Astrocyte (in vitro differentiated cells and primary cell): ENCODE results near the gene TMEM132A. TPM values are rescaled to one million over a fixed set of nuclear protein-coding genes. Genes with fewer than 3 reads are reported as not detected.

Source experiments
- DNase-seq: peaks from one replicate; pipeline ENCODE4 v3.0.0-alpha.2; 2010; ENCODE audit warnings: low read depth
- FAIRE-seq: peaks from 2 replicates; lab custom pipeline; 2011; peaks lifted over from hg19 to GRCh38; lab: Jason Lieb, UNC
- H2AFZ ChIP-seq: 2 replicates; pipeline ENCODE4 v1.6.0; 2012; ENCODE audit warnings: low read depth, low read length, inconsistent platforms
- H3K27ac ChIP-seq: 2 replicates; pipeline ENCODE4 v1.5.1; 2011; ENCODE audit warnings: low read depth, low read length, inconsistent platforms
- H3K27me3 ChIP-seq: 2 replicates; pipeline ENCODE4 v1.6.0; 2011; ENCODE audit warnings: low read length, inconsistent platforms; ENCODE audit not compliant: insufficient read depth
- H3K36me3 ChIP-seq: 2 replicates; pipeline ENCODE4 v1.5.1; 2011; ENCODE audit warnings: low read length, inconsistent platforms; ENCODE audit not compliant: insufficient read depth
- H3K4me1 ChIP-seq: 2 replicates; pipeline ENCODE4 v1.5.1; 2011; ENCODE audit warnings: low read length, inconsistent platforms; ENCODE audit not compliant: insufficient read depth
- H3K4me2 ChIP-seq: 2 replicates; pipeline ENCODE4 v1.6.0; 2012; ENCODE audit warnings: low read length, inconsistent platforms
- H3K4me3 ChIP-seq: 2 replicates; pipeline ENCODE4 v1.5.1; 2011; ENCODE audit warnings: low read depth, mild to moderate bottlenecking, low read length, inconsistent platforms; ENCODE audit not compliant: insufficient read depth
- H3K79me2 ChIP-seq: 2 replicates; pipeline ENCODE4 v1.6.0; 2012; ENCODE audit warnings: mild to moderate bottlenecking, low read length, inconsistent platforms; ENCODE audit not compliant: insufficient read depth
- H3K9ac ChIP-seq: 2 replicates; pipeline ENCODE4 v1.6.0; 2012; ENCODE audit warnings: mild to moderate bottlenecking, low read length, inconsistent platforms
- H3K9me3 ChIP-seq: 2 replicates; pipeline ENCODE4 v1.5.1; 2012; ENCODE audit warnings: low read depth, mild to moderate bottlenecking, low read length, inconsistent platforms; ENCODE audit not compliant: insufficient read depth
- H4K20me1 ChIP-seq: 2 replicates; pipeline ENCODE4 v1.6.0; 2012; ENCODE audit warnings: low read length, inconsistent platforms; ENCODE audit not compliant: insufficient read depth
- H3K27ac Mint-ChIP-seq: one replicate; pipeline ENCODE4 v1.8.0; 2021; ENCODE audit warnings: mild to moderate bottlenecking, mixed read lengths; ENCODE audit not compliant: unreplicated experiment
- H3K27me3 Mint-ChIP-seq: one replicate; pipeline ENCODE4 v1.8.0; 2021; ENCODE audit warnings: low read depth, mixed read lengths; ENCODE audit not compliant: unreplicated experiment
- H3K36me3 Mint-ChIP-seq: one replicate; pipeline ENCODE4 v1.8.0; 2021; ENCODE audit warnings: low read depth, mixed read lengths; ENCODE audit not compliant: unreplicated experiment
- H3K4me1 Mint-ChIP-seq: one replicate; pipeline ENCODE4 v1.8.0; 2021; ENCODE audit warnings: low read depth, mixed read lengths; ENCODE audit not compliant: unreplicated experiment
- H3K4me3 Mint-ChIP-seq: one replicate; pipeline ENCODE4 v1.8.0; 2021; ENCODE audit warnings: mild to moderate bottlenecking, moderate library complexity, mixed read lengths; ENCODE audit not compliant: unreplicated experiment
- H3K9me3 Mint-ChIP-seq: one replicate; pipeline ENCODE4 v1.8.0; 2021; ENCODE audit warnings: mild to moderate bottlenecking, mixed read lengths; ENCODE audit not compliant: unreplicated experiment
- CTCF ChIP-seq: IDR thresholded peaks from 2 replicates; pipeline ENCODE4 v1.5.1; 2011; ENCODE audit warnings: low read depth, mild to moderate bottlenecking, inconsistent platforms, low read length, moderate library complexity; ENCODE audit not compliant: insufficient read depth
- EZH2 ChIP-seq: IDR thresholded peaks from 2 replicates; pipeline ENCODE4 v1.6.1; 2012; ENCODE audit warnings: mild to moderate bottlenecking, low read length, inconsistent platforms; ENCODE audit not compliant: insufficient read depth
- total RNA-seq: library from RNA; stranded (reverse); gene quantifications from 2 replicates; pipeline ENCODE4 v1.2.1, GENCODE V29; 2021

Gene TMEM132A
- total RNA-seq, 1 donor from 2014 or later, result 117 TPM

- no peaks in the 10 kb centered on the region for H3K27me3 Mint-ChIP-seq
- no peak overlapping the region for H3K4me3 Mint-ChIP-seq
- peaks cover 17% of the 10 kb centered on the region for H3K4me1 Mint-ChIP-seq
- Histone ChIP-seq H3K27me3 (no peaks in the 10 kb centered on the region), H3K27ac (peak overlapping the region; percentile 22), H3K79me2 (peaks cover 53% of the 10 kb centered on the region), H3K4me3 (no peak overlapping the region), H2AFZ (no peak overlapping the region), H3K9ac (no peak overlapping the region), H3K36me3 (peaks cover 15% of the 10 kb centered on the region), H3K9me3 (no peaks in the 10 kb centered on the region), H4K20me1 (peaks cover 27% of the 10 kb centered on the region), H3K4me2 (peak overlapping the region; percentile 30), H3K4me1 (peaks cover 32% of the 10 kb centered on the region)
- no peak for TF ChIP-seq CTCF
- no peak for TF ChIP-seq EZH2
- DNase-seq (no peak), FAIRE-seq (no peak)
- no peak overlapping the region for H3K27ac Mint-ChIP-seq
- H3K9me3 Mint-ChIP-seq, result peaks cover 1% of the 10 kb centered on the region
- H3K36me3 Mint-ChIP-seq, result peaks cover 18% of the 10 kb centered on the region
Observed at GRCh38 chr11:60919320-60919719, 4.9 kb upstream of the TMEM132A start.

- Histone ChIP-seq H2AFZ (no peak overlapping the region), H3K36me3 (peaks cover 15% of the 10 kb centered on the region), H3K4me2 (no peak overlapping the region), H3K79me2 (peaks cover 51% of the 10 kb centered on the region), H4K20me1 (peaks cover 28% of the 10 kb centered on the region), H3K9ac (no peak overlapping the region), H3K4me1 (peaks cover 31% of the 10 kb centered on the region), H3K27ac (no peak overlapping the region), H3K4me3 (no peak overlapping the region), H3K9me3 (no peaks in the 10 kb centered on the region), H3K27me3 (no peaks in the 10 kb centered on the region)
- no peak for FAIRE-seq
- H3K27me3 Mint-ChIP-seq, result no peaks in the 10 kb centered on the region
- no peak overlapping the region for H3K4me3 Mint-ChIP-seq
- no peak overlapping the region for H3K27ac Mint-ChIP-seq
- peaks cover 1% of the 10 kb centered on the region for H3K9me3 Mint-ChIP-seq
- no peak for DNase-seq
- H3K36me3 Mint-ChIP-seq, result peaks cover 18% of the 10 kb centered on the region
- TF ChIP-seq EZH2 (no peak), CTCF (no peak)
- peaks cover 17% of the 10 kb centered on the region for H3K4me1 Mint-ChIP-seq
Observed at GRCh38 chr11:60919956-60920355, 4.3 kb upstream of the TMEM132A start.

- no peak for DNase-seq
- Histone ChIP-seq H3K9ac (no peak overlapping the region), H2AFZ (no peak overlapping the region), H3K4me1 (peaks cover 32% of the 10 kb centered on the region), H3K36me3 (peaks cover 15% of the 10 kb centered on the region), H3K4me3 (no peak overlapping the region), H4K20me1 (peaks cover 41% of the 10 kb centered on the region), H3K9me3 (no peaks in the 10 kb centered on the region), H3K4me2 (no peak overlapping the region), H3K79me2 (peaks cover 43% of the 10 kb centered on the region), H3K27me3 (no peaks in the 10 kb centered on the region), H3K27ac (no peak overlapping the region)
- Mint-ChIP-seq H3K9me3 (peaks cover 1% of the 10 kb centered on the region), H3K36me3 (peaks cover 18% of the 10 kb centered on the region), H3K27me3 (no peaks in the 10 kb centered on the region), H3K4me1 (peaks cover 20% of the 10 kb centered on the region), H3K4me3 (no peak overlapping the region), H3K27ac (no peak overlapping the region)
- no peak for FAIRE-seq
- no peak for TF ChIP-seq EZH2
- no peak for TF ChIP-seq CTCF
Observed at GRCh38 chr11:60921259-60921658, 3.0 kb upstream of the TMEM132A start.
